CD4-positive, CD25-positive, alpha-beta regulatory T cell (primary cell): Measurements from ENCODE around the gene CALR. TPM values are rescaled to one million over a fixed set of nuclear protein-coding genes. Genes with fewer than 3 reads are reported as not detected.
"Not testable (repeated sequence)": the region's sequence is repeated elsewhere in the genome, so short reads cannot be mapped to it uniquely, and the experiment has no call there.

ENCODE experiments used
- ATAC-seq, 2 donors: fragments of 150-1000 bp; cut with Tn5 transposase; one replicate each; pipeline ENCODE4 v1.10.0; 2021; ENCODE audit warnings: low read depth in 2 of 2, moderate number of reproducible peaks in 2 of 2, moderate library complexity in 1 of 2
- DNase-seq, 3 donors: peaks; one replicate each; pipeline versions ENCODE4 v3.0.0 to v3.0.0-alpha.2; 2012 to 2022; ENCODE audit warnings: mixed read lengths in 1 of 3
- H3K27ac ChIP-seq: one replicate; pipeline ENCODE4 v1.7.0; 2013; ENCODE audit warnings: mild to moderate bottlenecking, low read length; ENCODE audit not compliant: insufficient read depth, poor library complexity, severe bottlenecking
- H3K27me3 ChIP-seq: one replicate; pipeline ENCODE4 v1.7.0; 2013; ENCODE audit warnings: low read length; ENCODE audit not compliant: control insufficient read depth, insufficient read depth
- H3K36me3 ChIP-seq: one replicate; pipeline ENCODE4 v1.7.0; 2013; ENCODE audit warnings: mild to moderate bottlenecking, low read length, moderate library complexity; ENCODE audit not compliant: control insufficient read depth, insufficient read depth
- H3K4me1 ChIP-seq: 2 replicates; pipeline ENCODE4 v1.7.0; 2013; ENCODE audit warnings: mild to moderate bottlenecking, low read length; ENCODE audit not compliant: insufficient read depth, control insufficient read depth, poor library complexity, severe bottlenecking
- H3K4me3 ChIP-seq: one replicate; pipeline ENCODE4 v1.7.0; 2013; ENCODE audit warnings: low read depth, mild to moderate bottlenecking, low read length, moderate library complexity
- H3K9me3 ChIP-seq, 2 experiments: 1 replicate in 1 of 2; 2 replicates in 1 of 2; pipeline ENCODE4 v1.7.0; 2013; ENCODE audit warnings: low read length in 2 of 2, mild to moderate bottlenecking in 1 of 2, moderate library complexity in 1 of 2; ENCODE audit not compliant: control insufficient read depth in 2 of 2
- H3K27ac Mint-ChIP-seq, 3 donors: one replicate each; pipeline ENCODE4 v1.8.0; 2020 to 2022; ENCODE audit warnings: mild to moderate bottlenecking in 3 of 3, mixed read lengths in 3 of 3, moderate library complexity in 2 of 3
- H3K27me3 Mint-ChIP-seq: one replicate; pipeline ENCODE4 v1.8.0; 2022; ENCODE audit warnings: mild to moderate bottlenecking, mixed read lengths
- H3K36me3 Mint-ChIP-seq: one replicate; pipeline ENCODE4 v1.8.0; 2020; ENCODE audit warnings: mixed read lengths
- H3K4me1 Mint-ChIP-seq, 4 donors: one replicate each; pipeline ENCODE4 v1.8.0; 2020 to 2022; ENCODE audit warnings: mixed read lengths in 4 of 4, mild to moderate bottlenecking in 1 of 4
- H3K4me3 Mint-ChIP-seq, 4 donors: one replicate each; pipeline ENCODE4 v1.8.0; 2020 to 2022; ENCODE audit warnings: mild to moderate bottlenecking in 4 of 4, mixed read lengths in 4 of 4, moderate library complexity in 3 of 4
- H3K9me3 Mint-ChIP-seq, 7 donors: one replicate each; pipeline ENCODE4 v1.8.0; 2020 to 2022; ENCODE audit warnings: mixed read lengths in 7 of 7, mild to moderate bottlenecking in 3 of 7, moderate library complexity in 2 of 7
- polyA plus RNA-seq, 4 donors: library from polyadenylated mRNA; unstranded; fragments of 300-500 nt; fragmentation: Illumina TruSeq; gene quantifications; one replicate each; pipeline ENCODE4 v1.2.3, GENCODE V29; 2021
- total RNA-seq: library from RNA; stranded (reverse); gene quantifications from one replicate; pipeline ENCODE4 v1.2.3, GENCODE V29; 2022

CALR gene
- total RNA-seq = 484 TPM
- 100 to 1,000 TPM; 113 to 172 (median 149) TPM for polyA plus RNA-seq

DNA sequence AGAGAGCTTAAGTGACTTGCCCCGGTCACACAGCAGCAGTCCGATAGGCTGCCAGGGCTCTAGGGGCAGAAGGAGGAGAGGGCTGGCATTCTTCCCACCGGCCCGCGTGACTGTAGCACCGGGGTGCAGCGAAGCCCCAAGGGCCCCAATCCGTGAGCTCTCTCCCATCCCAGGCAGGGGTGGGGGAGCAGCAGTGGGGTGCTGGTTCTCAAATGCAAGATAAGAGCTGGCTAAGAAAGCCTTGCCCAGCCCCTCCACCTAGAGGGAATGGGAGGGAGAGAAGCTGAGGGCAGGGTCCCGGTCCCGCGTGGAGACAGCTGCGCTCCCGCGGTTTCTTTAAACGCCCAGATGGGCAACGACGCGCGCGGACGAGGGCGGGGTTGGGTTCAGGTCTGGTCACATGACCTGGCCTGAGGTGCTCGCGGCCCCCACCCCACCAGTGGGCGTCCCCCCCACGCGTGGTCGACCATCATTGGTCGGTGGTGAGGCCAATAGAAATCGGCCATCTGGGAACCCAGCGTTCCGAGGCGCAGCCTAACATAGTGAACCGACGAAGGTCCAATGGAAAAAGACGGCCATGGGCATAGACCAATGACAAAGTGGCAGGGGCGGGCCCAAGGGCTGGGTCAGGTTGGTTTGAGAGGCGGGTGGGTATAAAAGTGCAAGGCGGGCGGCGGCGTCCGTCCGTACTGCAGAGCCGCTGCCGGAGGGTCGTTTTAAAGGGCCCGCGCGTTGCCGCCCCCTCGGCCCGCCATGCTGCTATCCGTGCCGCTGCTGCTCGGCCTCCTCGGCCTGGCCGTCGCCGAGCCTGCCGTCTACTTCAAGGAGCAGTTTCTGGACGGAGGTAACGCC lies at the start of gene CALR:
CALR (plus strand) TSS at position 683 of the 852 bp plus-strand sequence; CDS start at position 754, 71 bp downstream.
- H3K36me3 Mint-ChIP-seq = peaks cover 18% of the 10 kb centered on the region
- H3K9me3 Mint-ChIP-seq = peaks cover 0 to 2% (median 0%) of the 10 kb centered on the region in 7 donors
- peaks cover 0 to 70% (median 31%) of the 10 kb centered on the region in 4 donors for H3K4me1 Mint-ChIP-seq
- peak within 1 kb of the TSS; percentile 96 to 98 (median 97) for H3K27ac Mint-ChIP-seq
- Histone ChIP-seq H3K36me3 (peaks cover 35% of the 10 kb centered on the region), H3K27me3 (no peaks in the 10 kb centered on the region), H3K27ac (peak within 1 kb of the TSS; percentile 84), H3K4me3 (peak within 1 kb of the TSS; percentile 95), H3K4me1 (peaks cover 48% of the 10 kb centered on the region), H3K9me3 (no peaks in the 10 kb centered on the region)
- H3K27me3 Mint-ChIP-seq = no peaks in the 10 kb centered on the region
- DNase-seq = peak; percentile 99 to 100 (median 100)
- peak within 1 kb of the TSS; percentile 92 to 99 (median 98) for H3K4me3 Mint-ChIP-seq
- ATAC-seq = peak; percentile 92 to 95

DNA sequence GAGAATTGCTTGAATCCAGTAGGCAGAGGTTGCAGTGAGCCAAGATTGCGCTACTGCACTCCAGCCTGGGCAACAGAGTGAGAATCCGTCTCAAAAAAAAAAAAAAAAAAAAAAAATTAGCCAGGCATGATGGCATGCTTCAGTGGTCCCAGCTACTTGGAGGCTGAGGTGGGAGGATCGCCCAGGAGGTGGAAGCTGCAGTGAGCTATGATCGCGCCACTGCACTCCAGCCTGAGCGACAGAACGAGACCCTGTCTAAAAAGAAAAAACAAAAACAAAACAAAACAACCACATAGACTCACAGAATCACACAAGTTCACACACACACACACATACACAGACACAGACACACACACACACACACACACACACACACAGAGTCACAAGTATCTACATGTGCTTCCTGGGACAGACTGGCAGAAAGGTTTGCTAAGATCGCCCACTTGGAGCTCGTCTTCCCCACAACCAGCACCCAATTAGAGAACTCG lies 48.1 kb upstream of the CALR start:
- peaks cover 8 to 32% (median 21%) of the 10 kb centered on the region in 4 donors for H3K4me1 Mint-ChIP-seq
- H3K4me1 ChIP-seq = peaks cover 28% of the 10 kb centered on the region
- DNase-seq, H3K27me3 ChIP-seq, ATAC-seq, H3K9me3 Mint-ChIP-seq, H3K27me3 Mint-ChIP-seq, H3K9me3 ChIP-seq: not testable (repeated sequence)
- peak overlapping the region; percentile 96 to 99 (median 99) for H3K27ac Mint-ChIP-seq
- peaks cover 19% of the 10 kb centered on the region for H3K36me3 Mint-ChIP-seq
- H3K4me3 Mint-ChIP-seq = peak overlapping the region; percentile 89 to 100 (median 98)
- peak overlapping the region; percentile 77 for H3K27ac ChIP-seq
- H3K4me3 ChIP-seq = peak overlapping the region; percentile 56
- peaks cover 14% of the 10 kb centered on the region for H3K36me3 ChIP-seq

DNA sequence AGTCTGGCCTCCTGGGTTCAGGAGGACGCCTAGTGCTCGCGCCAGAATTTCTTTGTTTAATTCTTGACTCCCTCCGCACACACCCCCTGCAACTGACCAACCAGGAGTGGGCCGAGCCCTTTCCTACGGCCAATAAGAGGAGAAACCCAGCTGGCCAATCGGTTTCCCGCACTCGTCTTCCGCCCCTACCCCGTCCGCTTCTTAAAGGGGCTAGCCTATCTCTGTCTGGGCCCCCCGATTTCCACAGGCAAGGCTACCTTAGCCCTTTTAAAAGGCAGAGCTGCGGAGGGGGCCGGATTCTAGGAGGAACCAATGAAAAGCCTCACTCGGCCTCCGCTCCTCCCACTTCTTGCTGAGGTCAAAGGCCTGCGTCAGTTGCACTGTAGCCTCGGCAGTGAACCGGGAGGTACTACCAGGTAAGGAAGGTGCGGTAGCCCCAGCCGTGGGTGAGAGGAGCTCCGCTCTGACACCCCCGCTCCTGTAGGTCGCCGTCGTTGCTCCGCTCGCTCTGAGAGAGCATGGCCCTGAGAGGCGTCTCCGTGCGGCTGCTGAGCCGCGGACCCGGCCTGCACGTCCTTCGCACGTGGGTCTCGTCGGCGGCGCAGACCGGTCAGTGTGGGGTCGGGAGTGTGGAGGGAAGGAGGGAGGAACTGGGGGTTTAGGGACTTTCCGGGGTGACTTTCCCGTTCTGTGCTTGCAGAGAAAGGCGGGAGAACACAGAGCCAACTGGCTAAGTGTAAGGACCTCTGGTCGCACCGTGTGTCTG lies 47.4 kb upstream of the CALR start, which contains the start of gene GCDH:
GCDH (plus strand) TSS at position 374 of the 766 bp plus-strand sequence; CDS start at position 519, 145 bp downstream.
- Mint-ChIP-seq H3K36me3 (peaks cover 19% of the 10 kb centered on the region), H3K4me3 (peak within 1 kb of the TSS; percentile 89 to 100 (median 98)), H3K9me3 (no peaks in the 10 kb centered on the region), H3K27ac (peak within 1 kb of the TSS; percentile 96 to 99 (median 99)), H3K27me3 (peaks cover 4% of the 10 kb centered on the region), H3K4me1 (peaks cover 8 to 31% (median 20%) of the 10 kb centered on the region in 4 donors)
- H3K27me3 ChIP-seq = no peaks in the 10 kb centered on the region
- no peaks in the 10 kb centered on the region for H3K9me3 ChIP-seq
- peak within 1 kb of the TSS; percentile 83 for H3K4me3 ChIP-seq
- peaks cover 14% of the 10 kb centered on the region for H3K36me3 ChIP-seq
- ATAC-seq (peak; percentile 97 to 98), DNase-seq (peak; percentile 94 to 99 (median 97))
- peaks cover 22% of the 10 kb centered on the region for H3K4me1 ChIP-seq
- H3K27ac ChIP-seq = peak within 1 kb of the TSS; percentile 77

DNA sequence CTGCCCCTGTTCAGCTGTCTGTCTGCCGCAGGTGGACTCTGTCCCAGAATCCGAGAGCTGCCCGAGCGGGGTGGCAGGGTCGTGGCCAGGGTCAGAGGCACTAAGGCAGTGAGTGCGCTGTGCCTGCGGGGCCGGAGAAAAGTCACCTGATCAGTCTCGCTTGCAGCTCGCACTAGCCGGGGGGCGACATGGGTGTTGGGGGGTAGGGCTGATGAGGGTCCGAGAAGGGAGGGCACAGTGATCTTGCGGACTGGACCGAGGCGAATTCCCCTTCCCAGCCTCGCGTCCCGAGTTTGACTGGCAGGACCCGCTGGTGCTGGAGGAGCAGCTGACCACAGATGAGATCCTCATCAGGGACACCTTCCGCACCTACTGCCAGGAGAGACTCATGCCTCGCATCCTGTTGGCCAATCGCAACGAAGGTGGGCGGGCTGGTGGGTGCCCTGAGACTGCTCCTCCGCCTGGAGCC lies 46.8 kb upstream of the CALR start:
- Histone ChIP-seq H3K4me3 (peak overlapping the region; percentile 83), H3K36me3 (peaks cover 18% of the 10 kb centered on the region), H3K27me3 (no peaks in the 10 kb centered on the region), H3K9me3 (no peaks in the 10 kb centered on the region), H3K4me1 (peaks cover 20% of the 10 kb centered on the region), H3K27ac (peak overlapping the region; percentile 77)
- peaks cover 8 to 30% (median 18%) of the 10 kb centered on the region in 4 donors for H3K4me1 Mint-ChIP-seq
- H3K4me3 Mint-ChIP-seq = peak overlapping the region; percentile 89 to 100 (median 98)
- no peaks in the 10 kb centered on the region for H3K9me3 Mint-ChIP-seq
- H3K36me3 Mint-ChIP-seq = peaks cover 19% of the 10 kb centered on the region
- DNase-seq = no peak
- peak overlapping the region in 2 of 3 donors; percentile 99 for H3K27ac Mint-ChIP-seq
- no peak for ATAC-seq
- peaks cover 4% of the 10 kb centered on the region for H3K27me3 Mint-ChIP-seq

DNA sequence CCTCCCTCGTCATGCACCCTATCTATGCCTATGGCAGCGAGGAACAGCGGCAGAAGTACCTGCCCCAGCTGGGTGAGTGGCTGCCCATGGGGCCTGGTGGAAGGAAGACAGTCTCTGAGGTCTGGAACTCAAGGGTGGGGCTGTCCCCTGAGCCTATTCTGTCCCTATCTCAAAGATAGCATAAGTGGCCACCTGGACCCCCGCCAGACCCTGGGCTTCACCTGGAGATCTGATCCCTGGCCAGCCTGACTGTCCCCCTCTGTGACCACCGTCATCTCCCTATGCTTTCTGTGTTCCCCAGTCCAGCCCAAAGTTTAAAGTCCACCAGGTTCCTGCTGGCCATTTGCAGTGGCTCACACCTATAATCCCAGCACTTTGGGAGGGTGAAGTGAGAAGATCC lies 44.8 kb upstream of the CALR start:
- H3K4me3 ChIP-seq = no peak overlapping the region
- no peaks in the 10 kb centered on the region for H3K27me3 ChIP-seq
- Mint-ChIP-seq H3K9me3 (no peaks in the 10 kb centered on the region), H3K27me3 (peaks cover 4% of the 10 kb centered on the region), H3K4me1 (peaks cover 8 to 30% (median 18%) of the 10 kb centered on the region in 4 donors), H3K27ac (peak overlapping the region in 1 of 3 donors; percentile 42), H3K4me3 (peak overlapping the region in 3 of 4 donors; percentile 62 to 89 (median 70)), H3K36me3 (peaks cover 19% of the 10 kb centered on the region)
- H3K36me3 ChIP-seq = peaks cover 30% of the 10 kb centered on the region
- H3K4me1 ChIP-seq = peaks cover 20% of the 10 kb centered on the region
- ATAC-seq (no peak), DNase-seq (no peak)
- no peak overlapping the region for H3K27ac ChIP-seq
- no peaks in the 10 kb centered on the region for H3K9me3 ChIP-seq

DNA sequence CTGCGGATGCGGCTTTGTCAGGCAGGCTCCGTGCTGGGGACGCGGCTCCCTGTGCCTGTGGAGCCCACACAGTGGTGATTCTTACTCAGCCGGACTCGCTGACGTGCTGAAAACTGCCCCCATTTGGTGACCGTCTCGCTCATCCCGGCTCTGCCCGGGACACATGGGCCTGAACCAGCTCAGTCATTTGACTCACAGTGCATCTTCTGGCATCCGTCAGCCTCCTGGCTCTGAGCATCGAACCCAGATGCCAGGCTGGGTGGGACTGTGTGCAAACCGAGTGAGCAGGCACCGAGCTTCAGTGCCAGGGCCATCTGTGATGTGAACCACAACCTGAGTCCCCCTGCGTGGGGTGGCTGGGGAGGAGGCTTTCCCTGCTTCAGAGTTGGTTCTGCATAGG lies 41.9 kb upstream of the CALR start:
- peaks cover 37% of the 10 kb centered on the region for H3K36me3 ChIP-seq
- Mint-ChIP-seq H3K27ac (no peak overlapping the region), H3K36me3 (peaks cover 15% of the 10 kb centered on the region), H3K9me3 (peaks cover 0 to 2% (median 0%) of the 10 kb centered on the region in 7 donors), H3K4me1 (peaks cover 0 to 15% (median 5%) of the 10 kb centered on the region in 4 donors), H3K4me3 (no peak overlapping the region), H3K27me3 (no peaks in the 10 kb centered on the region)
- no peaks in the 10 kb centered on the region for H3K9me3 ChIP-seq
- no peak overlapping the region for H3K4me3 ChIP-seq
- peaks cover 9% of the 10 kb centered on the region for H3K4me1 ChIP-seq
- H3K27me3 ChIP-seq = no peaks in the 10 kb centered on the region
- no peak for DNase-seq
- no peak for ATAC-seq
- H3K27ac ChIP-seq = no peak overlapping the region

DNA sequence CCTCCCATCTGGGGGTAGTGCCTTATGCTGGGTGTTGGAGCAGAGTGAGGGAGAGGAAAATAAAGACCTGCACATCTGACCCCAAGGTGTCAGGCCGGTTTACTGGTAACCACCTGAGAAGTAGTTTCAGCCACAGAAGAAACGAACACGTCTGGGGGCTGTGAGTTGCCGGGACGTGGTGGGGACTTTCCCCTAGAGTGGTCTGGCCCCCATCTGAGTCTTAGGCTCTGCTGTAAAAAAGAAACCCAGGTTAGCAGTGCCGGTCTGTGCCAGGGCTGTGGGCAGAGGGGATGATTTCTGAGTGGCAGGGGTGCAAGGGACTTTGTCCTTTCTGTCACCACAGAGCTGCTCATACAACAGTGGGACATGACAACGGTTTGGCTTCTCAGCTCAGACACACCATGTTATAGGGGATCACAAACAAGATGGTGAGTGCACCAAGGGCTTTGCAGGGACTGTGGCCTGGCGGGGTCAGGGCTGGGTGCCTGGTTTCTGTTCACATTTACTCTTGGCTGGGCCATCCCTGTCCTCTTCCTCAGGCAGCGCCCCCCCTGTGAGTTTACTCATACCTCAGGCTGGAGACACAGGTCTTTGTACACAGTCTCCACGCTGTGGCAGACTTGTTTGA lies 38.4 kb upstream of the CALR start:
- Histone ChIP-seq H3K27me3 (no peaks in the 10 kb centered on the region), H3K36me3 (peaks cover 23% of the 10 kb centered on the region), H3K27ac (no peak overlapping the region), H3K9me3 (no peaks in the 10 kb centered on the region), H3K4me1 (no peaks in the 10 kb centered on the region), H3K4me3 (no peak overlapping the region)
- ATAC-seq (no peak), DNase-seq (no peak)
- peaks cover 0 to 1% (median 0%) of the 10 kb centered on the region in 4 donors for H3K4me1 Mint-ChIP-seq
- H3K4me3 Mint-ChIP-seq = no peak overlapping the region
- H3K27me3 Mint-ChIP-seq = no peaks in the 10 kb centered on the region
- H3K9me3 Mint-ChIP-seq = peaks cover 0 to 2% (median 0%) of the 10 kb centered on the region in 7 donors
- H3K27ac Mint-ChIP-seq = peak overlapping the region in 1 of 3 donors; percentile 14
- peaks cover under 1% of the 10 kb centered on the region for H3K36me3 Mint-ChIP-seq
